ENCODE data around the gene ALG8.
A peak's percentile ranks its signal among the peaks of the same experiment; 100 is the strongest.
"Not testable (repeated sequence)": the region's sequence is repeated elsewhere in the genome, so short reads cannot be mapped to it uniquely, and the experiment has no call there.

ALG8 gene

GRCh38 chr11:78079232-78080083 lies 60.0 kb downstream of the ALG8 start, which contains the start of gene NDUFC2:
Gene NDUFC2 (minus strand): TSS chr11:78079862. CDS start chr11:78079744, 118 bp downstream.
- peak; percentile 89 to 90 for DNase-seq
- TF ChIP-seq POLR2A (IDR thresholded peaks at IDR 0.05; ENCODE audit: low read length) (peak; percentile 84), GATA1 (IDR thresholded peaks at IDR 0.05; ENCODE audit: low read depth, low read length) (no peak)

- TF ChIP-seq POLR2A (IDR thresholded peaks at IDR 0.05; ENCODE audit: low read length) (no peak), GATA1 (IDR thresholded peaks at IDR 0.05; ENCODE audit: low read depth, low read length) (no peak)
- peak; percentile 12 to 14 for DNase-seq
Measured at GRCh38 chr11:78078218-78079167, 60.9 kb downstream of the ALG8 start.

GRCh38 chr11:78077592-78077991 lies 61.8 kb downstream of the ALG8 start:
- DNase-seq: not testable (repeated sequence)

- no peak for DNase-seq
- TF ChIP-seq POLR2A (IDR thresholded peaks at IDR 0.05; ENCODE audit: low read length) (no peak), GATA1 (IDR thresholded peaks at IDR 0.05; ENCODE audit: low read depth, low read length) (no peak)
Measured at GRCh38 chr11:78076733-78077403, 62.6 kb downstream of the ALG8 start.

- DNase-seq: peak in 1 of 2 experiments; percentile 11
- TF ChIP-seq GATA1 (IDR thresholded peaks at IDR 0.05; ENCODE audit: low read depth, low read length): no peak
- no peak for TF ChIP-seq POLR2A (IDR thresholded peaks at IDR 0.05; ENCODE audit: low read length)
Measured at GRCh38 chr11:78074756-78075155, 64.7 kb downstream of the ALG8 start.

- no peak for DNase-seq
- no peak for TF ChIP-seq GATA1 (IDR thresholded peaks at IDR 0.05; ENCODE audit: low read depth, low read length)
- TF ChIP-seq POLR2A (IDR thresholded peaks at IDR 0.05; ENCODE audit: low read length): no peak
Measured at GRCh38 chr11:78072455-78072854, 67.0 kb downstream of the ALG8 start.

DNA sequence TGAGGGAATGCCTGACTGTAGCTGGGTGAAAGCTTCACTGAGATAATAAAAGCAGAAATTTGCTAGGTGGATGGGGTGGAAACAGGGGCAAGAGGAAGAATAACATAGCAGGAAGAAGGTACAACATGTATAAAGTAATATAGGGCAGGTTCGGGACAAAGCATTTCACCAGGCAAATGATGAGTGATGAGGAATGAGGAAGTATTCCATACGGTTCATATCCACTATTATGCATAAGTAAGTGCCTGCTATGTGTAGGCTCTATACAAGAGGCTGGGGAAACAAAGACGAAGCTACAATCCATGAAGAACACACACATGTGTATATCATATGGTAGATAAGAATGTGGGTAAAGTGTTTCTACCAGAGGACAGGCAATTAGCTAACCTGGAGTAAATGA lies 67.7 kb downstream of the ALG8 start:
- no peak for DNase-seq
- TF ChIP-seq GATA1 (IDR thresholded peaks at IDR 0.05; ENCODE audit: low read depth, low read length): no peak
- no peak for TF ChIP-seq POLR2A (IDR thresholded peaks at IDR 0.05; ENCODE audit: low read length)

GRCh38 chr11:78070621-78071020 lies 68.8 kb downstream of the ALG8 start:
- no peak for DNase-seq
- no peak for TF ChIP-seq GATA1 (IDR thresholded peaks at IDR 0.05; ENCODE audit: low read depth, low read length)
- no peak for TF ChIP-seq POLR2A (IDR thresholded peaks at IDR 0.05; ENCODE audit: low read length)

DNA sequence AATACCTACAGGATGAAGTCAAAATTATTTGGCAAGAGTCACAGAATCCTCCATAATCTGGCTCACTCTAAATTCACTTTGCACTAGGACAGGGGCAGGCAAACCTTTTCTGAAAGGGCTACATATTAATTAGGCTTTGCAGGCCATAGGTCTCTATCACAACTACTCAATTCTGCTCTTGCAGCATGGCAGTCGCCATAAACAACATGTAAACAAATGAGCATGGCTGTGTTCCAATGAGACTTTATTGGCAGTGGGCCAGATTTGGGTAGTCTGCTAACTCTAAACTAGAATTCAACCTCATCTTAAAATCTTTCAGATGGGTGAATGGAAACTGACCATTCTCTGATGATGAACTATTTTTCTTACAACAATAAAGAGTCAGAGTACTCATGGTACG lies 70.0 kb downstream of the ALG8 start:
- peak; percentile 50 to 64 for DNase-seq
- no peak for TF ChIP-seq GATA1 (IDR thresholded peaks at IDR 0.05; ENCODE audit: low read depth, low read length)
- TF ChIP-seq POLR2A (IDR thresholded peaks at IDR 0.05; ENCODE audit: low read length): no peak

DNA sequence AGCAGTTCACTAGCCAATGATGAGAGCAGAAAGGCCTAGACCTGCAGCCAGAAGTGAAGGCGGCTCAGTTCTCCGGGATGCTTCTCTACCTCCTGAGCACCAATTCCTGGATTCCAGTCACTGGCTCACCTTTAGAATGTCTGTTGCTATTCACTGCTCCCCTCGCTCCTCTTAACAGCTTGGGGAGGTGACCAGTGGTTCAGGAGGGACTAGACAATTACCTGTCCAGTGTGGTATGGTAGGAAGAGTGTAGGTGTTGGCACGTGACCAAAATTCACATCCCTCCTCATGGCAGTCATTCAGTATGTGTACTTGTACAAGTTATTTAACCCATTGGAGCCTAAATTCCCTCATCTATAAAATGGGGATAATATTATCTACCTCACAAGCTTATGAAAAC lies 71.7 kb downstream of the ALG8 start:
- no peak for TF ChIP-seq GATA1 (IDR thresholded peaks at IDR 0.05; ENCODE audit: low read depth, low read length)
- no peak for TF ChIP-seq POLR2A (IDR thresholded peaks at IDR 0.05; ENCODE audit: low read length)
- DNase-seq: no peak

DNA sequence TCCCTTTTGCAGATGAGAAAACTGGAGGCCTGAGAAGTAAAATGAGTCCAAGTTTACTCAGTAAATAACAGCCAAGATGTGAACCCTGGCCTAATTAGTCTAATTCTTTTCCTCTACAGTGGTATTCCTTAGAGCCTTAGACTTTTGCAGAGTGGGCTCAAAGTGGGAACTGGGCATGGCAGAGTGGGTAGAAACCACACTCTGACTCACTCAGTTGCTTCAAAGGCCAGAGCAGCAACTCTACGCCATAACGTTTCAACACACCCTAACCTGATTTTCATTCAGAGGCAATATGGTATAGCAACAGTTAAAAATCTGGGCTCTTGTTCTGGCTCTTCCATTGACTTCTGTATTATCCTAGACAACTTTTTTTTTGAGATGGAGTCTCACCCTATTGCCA lies 73.0 kb downstream of the ALG8 start:
- DNase-seq: no peak
- no peak for TF ChIP-seq POLR2A (IDR thresholded peaks at IDR 0.05; ENCODE audit: low read length)
- TF ChIP-seq GATA1 (IDR thresholded peaks at IDR 0.05; ENCODE audit: low read depth, low read length): no peak

DNA sequence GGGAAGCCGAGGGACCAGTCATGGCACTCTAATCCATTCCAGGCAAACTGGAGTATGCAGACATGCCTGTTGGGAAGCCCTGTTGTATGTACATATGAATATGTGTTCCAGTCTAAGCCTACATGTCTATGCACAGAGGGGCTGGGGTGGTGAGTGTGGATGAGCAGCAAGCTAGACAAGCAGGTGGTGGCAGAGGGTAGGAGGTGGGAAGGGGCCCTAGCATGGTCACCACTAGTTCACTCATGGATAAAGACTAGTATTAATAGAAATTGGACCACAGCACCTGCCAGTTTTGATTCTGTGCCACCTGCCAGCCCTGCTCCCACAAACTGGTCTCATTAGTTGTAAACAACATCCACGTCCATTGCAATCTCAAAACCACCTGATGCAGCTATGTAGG lies 74.2 kb downstream of the ALG8 start:
- TF ChIP-seq GATA1 (IDR thresholded peaks at IDR 0.05; ENCODE audit: low read depth, low read length): no peak
- no peak for TF ChIP-seq POLR2A (IDR thresholded peaks at IDR 0.05; ENCODE audit: low read length)
- DNase-seq: no peak

GRCh38 chr11:78063440-78064181 lies 75.8 kb downstream of the ALG8 start, which contains the start of gene THRSP:
Gene THRSP (plus strand): TSS chr11:78063861. CDS start chr11:78063882, 21 bp downstream.
- TF ChIP-seq POLR2A (IDR thresholded peaks at IDR 0.05; ENCODE audit: low read length) (no peak), GATA1 (IDR thresholded peaks at IDR 0.05; ENCODE audit: low read depth, low read length) (no peak)
- DNase-seq: no peak
